ENCODE results near the gene SYTL2.

Gene SYTL2

DNA sequence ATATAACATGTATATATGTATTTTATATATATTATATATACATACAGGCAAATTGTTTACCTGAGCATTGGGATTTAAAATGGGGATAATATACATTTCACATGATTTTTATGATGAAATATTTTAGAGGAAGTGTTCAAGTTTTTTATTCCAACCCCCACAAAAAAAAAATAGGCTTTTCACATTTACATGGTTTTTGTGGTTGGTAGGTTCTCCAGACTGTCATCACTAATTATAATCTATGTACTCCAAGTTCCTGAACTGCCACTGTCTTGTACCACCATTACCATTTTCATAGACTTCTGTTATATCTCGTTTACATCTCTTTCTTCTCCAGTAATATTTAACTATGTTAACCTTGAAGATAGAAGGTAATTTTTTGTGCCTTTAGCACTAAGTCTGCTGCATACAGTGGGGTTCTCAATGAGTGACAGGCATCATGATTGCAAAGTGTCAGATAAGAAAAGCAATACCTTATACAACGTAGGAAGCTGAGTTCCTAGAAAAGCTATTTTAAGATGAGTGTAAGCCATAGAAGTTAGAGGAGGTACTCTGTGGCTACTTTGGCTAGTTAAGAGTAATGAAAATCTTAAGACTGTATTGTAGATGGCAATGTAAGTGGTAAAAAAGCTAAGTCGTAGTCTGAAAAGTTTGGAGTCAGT, 158.0 kb downstream of the SYTL2 start:
- DNase-seq (ENCODE audit: low spot score): no peak

DNA sequence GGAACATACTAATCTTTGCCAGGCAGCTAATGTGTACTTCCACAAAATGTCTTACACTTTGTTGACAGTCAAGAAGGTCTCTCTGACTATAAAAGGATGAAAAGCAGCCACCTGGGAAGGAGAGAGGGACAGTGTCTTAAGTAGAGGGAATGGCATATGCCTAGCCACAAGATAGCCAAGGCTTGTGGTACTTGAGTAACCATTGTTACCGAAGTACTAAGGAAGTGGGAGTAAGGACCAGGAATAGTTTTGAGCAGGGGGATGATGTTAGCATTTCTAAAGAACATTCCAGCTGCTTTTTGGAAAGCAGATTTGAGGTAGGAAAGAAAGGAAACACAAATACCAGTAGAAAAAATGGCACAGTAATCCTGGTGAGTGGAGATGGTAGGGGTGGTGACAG, 159.8 kb downstream of the SYTL2 start:
- DNase-seq (ENCODE audit: low spot score): no peak

DNA sequence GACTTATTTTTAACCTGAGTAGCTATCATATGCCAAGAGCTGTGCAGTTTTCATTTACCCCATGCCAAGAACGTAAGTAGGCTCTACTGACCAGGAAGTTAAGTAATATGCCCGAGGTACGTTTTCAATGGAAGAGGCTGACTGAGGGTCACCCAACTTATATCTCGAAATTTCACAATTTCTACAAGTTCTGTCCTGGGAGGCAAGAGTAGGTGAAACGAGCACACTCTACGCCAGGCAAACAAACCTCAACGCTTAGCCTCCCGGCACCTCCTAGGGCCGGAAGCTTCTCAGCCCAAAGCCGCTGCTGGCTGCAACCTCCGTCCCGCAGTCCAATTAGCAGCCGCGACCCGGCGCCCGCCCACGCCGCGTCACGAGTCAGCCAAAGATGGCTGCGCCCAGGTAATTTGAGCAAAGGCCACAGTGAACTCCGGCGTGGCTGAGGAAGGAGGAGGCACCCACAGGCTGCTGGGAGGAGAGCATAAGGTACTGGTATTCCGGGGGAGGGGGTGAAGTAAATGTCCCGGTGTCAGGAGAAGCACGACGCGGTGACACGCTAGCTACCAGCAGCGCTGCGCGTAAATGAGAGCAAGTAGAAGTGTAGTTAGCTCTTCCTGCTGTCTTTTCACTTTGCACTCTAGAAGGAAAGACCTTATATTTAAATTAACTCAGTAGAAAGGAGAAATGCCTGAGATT, 163.2 kb downstream of the SYTL2 start, which contains the start of gene TMEM126A:
Gene TMEM126A (plus strand): TSS at position 364 of the 696 bp plus-strand sequence. CDS start 2,289 bp downstream, outside the sequence.
- DNase-seq (ENCODE audit: low spot score): peak; percentile 94

DNA sequence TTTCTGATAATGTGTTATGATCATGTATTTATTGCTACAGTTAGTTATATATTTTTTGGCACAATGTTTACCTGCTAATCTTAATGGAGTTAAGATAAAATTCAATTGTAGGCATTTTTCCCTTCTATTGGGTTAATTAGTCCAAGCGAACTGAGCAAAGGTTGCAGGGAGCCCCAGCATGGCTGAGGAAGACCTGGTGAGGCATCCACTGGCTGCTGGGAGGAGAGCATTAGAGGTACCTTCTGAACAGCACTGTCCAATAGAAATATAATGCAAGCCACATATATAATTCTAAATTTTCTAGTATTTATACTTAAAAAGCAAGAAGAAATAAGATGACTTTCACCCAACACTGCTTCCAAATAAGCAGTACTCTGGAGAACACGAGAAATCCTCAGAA, 163.9 kb downstream of the SYTL2 start:
- no peak for DNase-seq (ENCODE audit: low spot score)
